Mesendoderm (in vitro differentiated cells): ENCODE data around the gene NUP93.

Source experiments
- DNase-seq: peaks from one replicate; pipeline ENCODE4 v3.0.0; 2013
- H2AK5ac ChIP-seq: 2 replicates; pipeline ENCODE4 v1.6.1; 2013; ENCODE audit warnings: low read length, inconsistent platforms
- H2BK120ac ChIP-seq: 2 replicates; pipeline ENCODE4 v1.6.1; 2013; ENCODE audit warnings: low read depth, mild to moderate bottlenecking, low read length, moderate library complexity, mixed read lengths
- H2BK15ac ChIP-seq: replicated peaks from 2 replicates; pipeline ENCODE4 v1.6.1; 2013; ENCODE audit warnings: low read depth, mild to moderate bottlenecking, moderate library complexity
- H2BK5ac ChIP-seq: 2 replicates; pipeline ENCODE4 v1.6.1; 2013; ENCODE audit warnings: low read length, inconsistent platforms
- H3K18ac ChIP-seq: 2 replicates; pipeline ENCODE4 v1.6.1; 2013; ENCODE audit warnings: mild to moderate bottlenecking, low read length, mixed read lengths
- H3K23ac ChIP-seq: one replicate; pipeline ENCODE4 v1.6.1; 2013; ENCODE audit warnings: low read length
- H3K27ac ChIP-seq: 2 replicates; pipeline ENCODE4 v1.5.1; 2013; ENCODE audit warnings: low read depth, mild to moderate bottlenecking, inconsistent platforms, low read length, moderate library complexity
- H3K27me3 ChIP-seq: 2 replicates; pipeline ENCODE4 v1.6.1; 2013; ENCODE audit warnings: low read length, control low read depth, mild to moderate bottlenecking, inconsistent platforms; ENCODE audit not compliant: insufficient read depth, poor library complexity
- H3K36me3 ChIP-seq: 2 replicates; pipeline ENCODE4 v1.6.1; 2013; ENCODE audit warnings: low read length, inconsistent platforms; ENCODE audit not compliant: control insufficient read depth, insufficient read depth
- H3K4ac ChIP-seq: one replicate; pipeline ENCODE4 v1.6.1; 2013; ENCODE audit warnings: low read depth, mild to moderate bottlenecking, low read length, moderate library complexity
- H3K4me1 ChIP-seq: 2 replicates; pipeline ENCODE4 v1.6.1; 2013; ENCODE audit warnings: low read depth, low read length, inconsistent platforms; ENCODE audit not compliant: control insufficient read depth
- H3K4me2 ChIP-seq: 2 replicates; pipeline ENCODE4 v1.6.1; 2013; ENCODE audit warnings: low read length
- H3K4me3 ChIP-seq: 2 replicates; pipeline ENCODE4 v1.5.1; 2013; ENCODE audit warnings: mild to moderate bottlenecking, low read length
- H3K56ac ChIP-seq: one replicate; pipeline ENCODE4 v1.6.1; 2013; ENCODE audit warnings: low read length
- H3K79me1 ChIP-seq: 2 replicates; pipeline ENCODE4 v1.6.1; 2013; ENCODE audit warnings: low read length, inconsistent platforms
- H3K79me2 ChIP-seq: 2 replicates; pipeline ENCODE4 v1.6.1; 2013; ENCODE audit warnings: mild to moderate bottlenecking, low read length; ENCODE audit not compliant: control insufficient read depth, insufficient read depth
- H3K9ac ChIP-seq: 2 replicates; pipeline ENCODE4 v1.6.1; 2013; ENCODE audit warnings: low read length, inconsistent platforms
- H4K5ac ChIP-seq: one replicate; pipeline ENCODE4 v1.6.1; 2013; ENCODE audit warnings: low read length
- H4K8ac ChIP-seq: one replicate; pipeline ENCODE4 v1.6.1; 2013; ENCODE audit warnings: low read depth, mild to moderate bottlenecking, control low read depth, low read length, moderate library complexity
- WGBS: extraction: QIAGEN DNeasy Blood & Tissue Kit; methylation state at CpG from one replicate; pipeline ENCODE4 v1.1.7; 2013; ENCODE audit warnings: low lambda C conversion rate, missing lambda C conversion rate; ENCODE audit not compliant: insufficient coverage; ENCODE audit errors: extremely low coverage; 5-methylcytosine and 5-hydroxymethylcytosine counted together

The NUP93 gene

GRCh38 chr16:56744996-56745640 is 15.2 kb downstream of the NUP93 start:
- no peak overlapping the region for H4K8ac ChIP-seq
- H3K9ac ChIP-seq, result no peak overlapping the region
- H3K4me2 ChIP-seq, result no peak overlapping the region
- H3K79me1 ChIP-seq, result peaks cover 27% of the 10 kb centered on the region
- peaks cover 44% of the 10 kb centered on the region for H3K79me2 ChIP-seq
- H3K56ac ChIP-seq, result no peak overlapping the region
- H3K4ac ChIP-seq, result peak overlapping the region; percentile 67
- H3K4me3 ChIP-seq, result no peak overlapping the region
- no peak overlapping the region for H3K18ac ChIP-seq
- H3K27me3 ChIP-seq, result no peaks in the 10 kb centered on the region
- no peak overlapping the region for H3K23ac ChIP-seq
- no peak overlapping the region for H2BK120ac ChIP-seq
- H3K27ac ChIP-seq, result no peak overlapping the region
- DNase-seq, result peak; percentile 69
- no peak overlapping the region for H4K5ac ChIP-seq
- H3K36me3 ChIP-seq, result peaks cover 3% of the 10 kb centered on the region
- no peak overlapping the region for H2BK15ac ChIP-seq
- no peak overlapping the region for H2AK5ac ChIP-seq
- H2BK5ac ChIP-seq, result no peak overlapping the region
- H3K4me1 ChIP-seq, result peaks cover 4% of the 10 kb centered on the region
- WGBS, result no CpG with 5 or more reads among the region's 5 CpGs

DNA sequence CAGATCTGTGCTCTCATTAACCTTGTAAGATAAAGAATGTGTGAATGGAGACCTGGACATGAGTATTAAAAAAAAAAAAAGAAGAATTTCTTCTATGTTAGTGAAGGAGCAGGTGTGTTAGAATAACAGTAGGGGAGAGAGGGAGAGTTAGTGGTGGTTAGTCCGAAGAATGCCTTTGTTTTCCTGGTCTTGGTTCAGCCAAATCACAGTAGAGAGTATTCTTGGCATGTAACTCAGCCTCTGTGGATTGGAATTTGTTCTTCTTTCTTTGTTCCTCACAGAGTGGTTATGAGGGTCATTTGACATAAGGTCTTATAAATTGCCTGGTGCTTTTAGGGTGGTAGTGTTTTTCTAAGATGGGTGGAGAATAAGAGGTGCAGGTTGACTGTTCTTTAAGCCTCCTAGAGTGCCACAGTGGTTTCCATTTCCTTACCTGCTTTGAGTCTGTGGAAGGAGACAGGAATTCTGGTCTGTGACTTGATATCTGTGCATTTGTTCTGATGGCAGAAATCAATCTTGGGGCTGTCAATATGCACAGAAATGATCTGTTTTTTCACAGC is 17.6 kb downstream of the NUP93 start:
- Histone ChIP-seq H3K27ac (no peak overlapping the region), H2BK5ac (no peak overlapping the region), H3K18ac (no peak overlapping the region), H4K8ac (no peak overlapping the region), H3K4me3 (no peak overlapping the region), H3K4ac (no peak overlapping the region), H3K79me1 (peaks cover 29% of the 10 kb centered on the region), H2BK15ac (no peak overlapping the region), H4K5ac (no peak overlapping the region), H3K79me2 (peaks cover 43% of the 10 kb centered on the region), H3K4me2 (no peak overlapping the region), H3K23ac (no peak overlapping the region), H3K56ac (no peak overlapping the region), H3K9ac (no peak overlapping the region), H3K4me1 (peaks cover 4% of the 10 kb centered on the region), H2AK5ac (no peak overlapping the region), H2BK120ac (no peak overlapping the region), H3K27me3 (no peaks in the 10 kb centered on the region), H3K36me3 (peaks cover 3% of the 10 kb centered on the region)
- no CpG with 5 or more reads among the region's 1 CpG for WGBS
- peak; percentile 56 for DNase-seq

- H3K4me3 ChIP-seq, result no peak overlapping the region
- H3K4ac ChIP-seq, result no peak overlapping the region
- H3K36me3 ChIP-seq, result peaks cover 3% of the 10 kb centered on the region
- H4K8ac ChIP-seq, result no peak overlapping the region
- H4K5ac ChIP-seq, result no peak overlapping the region
- H2BK5ac ChIP-seq, result no peak overlapping the region
- no peak overlapping the region for H3K4me2 ChIP-seq
- H2BK120ac ChIP-seq, result no peak overlapping the region
- H3K4me1 ChIP-seq, result peaks cover 4% of the 10 kb centered on the region
- no peak overlapping the region for H3K23ac ChIP-seq
- DNase-seq, result no peak
- H3K79me2 ChIP-seq, result peaks cover 41% of the 10 kb centered on the region
- H3K18ac ChIP-seq, result no peak overlapping the region
- peaks cover 28% of the 10 kb centered on the region for H3K79me1 ChIP-seq
- WGBS, result no CpG with 5 or more reads among the region's 10 CpGs
- no peak overlapping the region for H2AK5ac ChIP-seq
- H3K27me3 ChIP-seq, result no peaks in the 10 kb centered on the region
- no peak overlapping the region for H3K56ac ChIP-seq
- H3K9ac ChIP-seq, result no peak overlapping the region
- no peak overlapping the region for H2BK15ac ChIP-seq
- H3K27ac ChIP-seq, result no peak overlapping the region
Measured at GRCh38 chr16:56748191-56748590, 18.3 kb downstream of the NUP93 start.

GRCh38 chr16:56748826-56749225 is 18.9 kb downstream of the NUP93 start:
- Histone ChIP-seq H3K4me1 (peaks cover 2% of the 10 kb centered on the region), H2BK120ac (no peak overlapping the region), H4K5ac (no peak overlapping the region), H3K27me3 (no peaks in the 10 kb centered on the region), H3K36me3 (peaks cover 3% of the 10 kb centered on the region), H3K56ac (no peak overlapping the region), H2BK5ac (no peak overlapping the region), H3K79me2 (peaks cover 36% of the 10 kb centered on the region), H3K27ac (no peak overlapping the region), H2BK15ac (no peak overlapping the region), H3K9ac (no peak overlapping the region), H3K18ac (no peak overlapping the region), H3K23ac (no peak overlapping the region), H3K4me3 (no peak overlapping the region), H3K79me1 (peaks cover 24% of the 10 kb centered on the region), H3K4me2 (no peak overlapping the region), H4K8ac (no peak overlapping the region), H2AK5ac (no peak overlapping the region), H3K4ac (no peak overlapping the region)
- no CpG with 5 or more reads among the region's 3 CpGs for WGBS
- no peak for DNase-seq

GRCh38 chr16:56749672-56750491 is 20.0 kb downstream of the NUP93 start:
- no CpG with 5 or more reads among the region's 3 CpGs for WGBS
- DNase-seq, result peak; percentile 19
- H4K5ac ChIP-seq, result no peak overlapping the region
- H2BK15ac ChIP-seq, result no peak overlapping the region
- H3K9ac ChIP-seq, result no peak overlapping the region
- no peak overlapping the region for H3K4ac ChIP-seq
- H3K27me3 ChIP-seq, result no peaks in the 10 kb centered on the region
- no peak overlapping the region for H3K4me2 ChIP-seq
- no peak overlapping the region for H2AK5ac ChIP-seq
- H3K4me1 ChIP-seq, result no peaks in the 10 kb centered on the region
- H3K4me3 ChIP-seq, result no peak overlapping the region
- H4K8ac ChIP-seq, result no peak overlapping the region
- no peak overlapping the region for H3K27ac ChIP-seq
- H3K79me1 ChIP-seq, result peaks cover 23% of the 10 kb centered on the region
- no peak overlapping the region for H3K56ac ChIP-seq
- no peak overlapping the region for H2BK5ac ChIP-seq
- H3K79me2 ChIP-seq, result peaks cover 32% of the 10 kb centered on the region
- peaks cover 5% of the 10 kb centered on the region for H3K36me3 ChIP-seq
- no peak overlapping the region for H2BK120ac ChIP-seq
- no peak overlapping the region for H3K23ac ChIP-seq
- no peak overlapping the region for H3K18ac ChIP-seq
